Fibroblast of gingiva (primary cell): ENCODE measurements around the gene MT1E.
"Not testable (repeated sequence)": the region's sequence is repeated elsewhere in the genome, so short reads cannot be mapped to it uniquely, and the experiment has no call there.

ENCODE experiments used
- DNase-seq: peaks from one replicate; pipeline ENCODE4 v3.0.0-alpha.2; 2011; ENCODE audit warnings: low read depth

MT1E gene

DNA sequence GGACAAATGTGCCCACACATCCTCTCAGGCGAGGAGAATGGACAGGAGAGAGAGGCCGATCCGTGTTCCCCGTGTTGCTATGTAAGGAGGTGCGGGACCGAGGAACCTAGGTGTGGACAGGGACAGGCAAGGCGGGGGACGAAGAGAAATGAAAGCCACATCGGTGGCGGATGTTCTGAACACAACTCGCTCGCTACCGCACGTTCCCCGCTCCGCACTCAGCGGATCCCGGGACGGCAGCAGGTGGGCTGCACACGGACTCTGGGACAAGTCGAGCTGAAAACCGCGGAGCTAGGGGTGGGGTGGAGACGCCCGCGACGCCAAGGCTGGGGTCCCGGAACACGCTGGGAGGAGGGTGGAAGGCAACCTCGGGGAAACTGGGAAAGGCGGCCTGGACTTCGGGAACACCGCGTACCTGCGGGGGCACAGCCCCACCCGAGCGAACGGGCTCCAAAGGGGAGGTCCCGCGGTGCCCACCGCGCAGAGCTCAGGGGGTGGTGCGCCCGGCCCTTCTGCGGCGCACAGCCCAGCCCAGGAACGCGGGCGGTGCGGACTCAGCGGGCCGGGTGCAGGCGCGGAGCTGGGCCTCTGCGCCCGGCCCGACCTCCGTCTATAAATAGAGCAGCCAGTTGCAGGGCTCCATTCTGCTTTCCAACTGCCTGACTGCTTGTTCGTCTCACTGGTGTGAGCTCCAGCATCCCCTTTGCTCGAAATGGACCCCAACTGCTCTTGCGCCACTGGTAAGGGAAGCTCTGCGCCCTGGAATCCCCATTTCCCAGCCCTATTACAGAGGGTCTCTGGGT, at the start of gene MT1E:
Gene MT1E (plus strand): TSS at position 642 of the 803 bp plus-strand sequence. CDS start 71 bp downstream, at position 713.
- peak; percentile 87 for DNase-seq

DNA sequence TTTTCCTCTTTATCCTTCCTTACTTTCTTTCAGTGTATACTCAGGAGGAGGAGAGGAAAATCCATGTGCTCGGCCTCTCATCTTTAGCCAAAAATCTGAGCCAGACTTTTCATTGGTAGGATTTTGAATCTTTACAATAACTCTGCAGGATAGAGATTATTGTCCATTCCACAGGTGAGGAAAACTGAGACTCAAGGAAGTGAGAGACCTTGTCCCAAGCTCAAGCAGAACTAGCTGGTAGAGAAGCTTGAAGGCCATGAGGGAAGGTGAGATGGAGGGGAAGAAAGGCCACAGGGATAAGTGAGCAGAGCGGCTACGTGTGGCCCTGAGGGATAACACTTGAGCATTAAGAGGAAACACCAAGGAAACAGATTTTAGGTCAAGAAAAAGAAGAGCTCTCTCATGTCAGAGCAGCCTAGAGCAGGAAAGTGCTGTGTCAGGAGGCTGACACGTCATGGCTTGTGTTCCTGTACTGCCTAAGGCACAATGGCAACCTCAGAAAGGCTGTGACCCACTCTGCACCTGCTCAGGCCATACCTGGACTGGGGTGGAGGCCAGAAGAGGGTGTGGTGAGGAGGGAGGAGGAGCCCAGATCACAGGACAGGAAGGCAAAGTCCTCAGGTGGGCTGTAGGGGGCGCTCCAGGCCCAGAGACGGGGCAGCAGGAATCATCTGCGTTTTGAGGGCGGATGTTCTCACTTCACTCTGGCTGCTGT, 48.8 kb upstream of the MT1E start:
- peak; percentile 44 for DNase-seq

GRCh38 chr16:56577300-56577625, 48.3 kb upstream of the MT1E start:
- no peak for DNase-seq

- no peak for DNase-seq
Observed at GRCh38 chr16:56580391-56581048, 45.1 kb upstream of the MT1E start.

DNA sequence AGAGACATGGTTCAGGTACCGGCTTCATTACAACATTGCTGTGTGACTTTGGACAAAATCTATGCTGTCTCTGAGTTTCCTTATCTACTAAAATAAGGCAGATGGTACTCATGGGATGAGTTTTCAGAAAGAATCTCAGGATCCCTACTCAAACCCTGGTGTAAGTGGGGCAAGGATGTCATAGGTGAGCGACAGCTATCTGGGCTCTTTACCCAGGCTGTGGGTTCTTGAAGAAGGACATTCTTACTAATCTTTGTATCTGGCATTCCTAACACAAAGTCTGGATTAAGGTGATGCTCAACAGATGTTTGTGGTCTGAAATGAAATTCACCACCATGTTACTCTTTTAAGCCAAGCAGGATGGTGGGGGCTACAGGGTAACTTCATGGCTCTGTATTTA, 42.7 kb upstream of the MT1E start:
- not testable (repeated sequence) for DNase-seq

GRCh38 chr16:56583351-56584168, 42.0 kb upstream of the MT1E start:
- DNase-seq, result no peak

DNA sequence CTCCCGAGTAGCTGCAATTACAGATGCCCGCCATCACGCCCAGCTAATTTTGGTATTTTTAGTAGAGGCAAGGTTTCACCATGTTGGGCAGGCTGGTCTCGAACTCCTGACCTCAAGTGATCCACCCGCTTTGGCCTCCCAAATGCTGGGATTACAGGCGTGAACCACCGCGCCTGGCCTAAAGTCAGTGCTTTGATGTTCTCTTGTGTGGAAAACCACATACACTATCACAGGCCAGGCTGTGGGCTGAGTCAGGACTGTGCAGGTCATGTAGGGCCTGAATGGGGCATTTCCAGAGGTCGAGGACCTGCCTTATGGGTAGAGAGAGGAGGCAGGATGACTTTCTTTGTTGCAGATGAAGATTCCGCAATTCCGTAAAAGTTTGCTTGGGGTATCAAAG, 41.3 kb upstream of the MT1E start:
- no peak for DNase-seq

DNA sequence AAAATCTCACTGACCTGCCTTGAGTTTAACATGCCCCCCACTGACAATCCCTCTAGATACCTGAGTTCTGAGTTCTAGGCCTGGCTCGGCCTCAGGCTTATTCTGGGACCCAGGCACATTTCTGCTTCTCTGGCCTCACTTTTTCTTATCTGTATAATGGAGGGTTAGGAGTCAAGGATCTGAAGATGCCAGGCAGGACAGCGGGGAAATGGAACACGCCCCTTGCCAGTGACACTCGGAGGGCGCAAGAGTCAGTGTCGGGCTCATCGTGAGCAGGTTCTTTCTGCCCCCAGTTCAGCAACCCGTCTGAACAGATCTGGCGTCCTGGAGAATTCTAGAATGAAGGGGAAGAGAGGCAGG, 36.8 kb upstream of the MT1E start:
- DNase-seq, result no peak

- no peak for DNase-seq
Observed at GRCh38 chr16:56589141-56590039, 36.2 kb upstream of the MT1E start, which contains the start of gene MT3. Gene MT3, plus strand, starts transcription at chr16:56589528. Its CDS starts 63 bp downstream, at chr16:56589591.

GRCh38 chr16:56591377-56592060, 34.1 kb upstream of the MT1E start:
- DNase-seq, result no peak

GRCh38 chr16:56593573-56594291, 31.8 kb upstream of the MT1E start:
- DNase-seq, result no peak

- no peak for DNase-seq
Observed at GRCh38 chr16:56594292-56594619, 31.3 kb upstream of the MT1E start.

DNA sequence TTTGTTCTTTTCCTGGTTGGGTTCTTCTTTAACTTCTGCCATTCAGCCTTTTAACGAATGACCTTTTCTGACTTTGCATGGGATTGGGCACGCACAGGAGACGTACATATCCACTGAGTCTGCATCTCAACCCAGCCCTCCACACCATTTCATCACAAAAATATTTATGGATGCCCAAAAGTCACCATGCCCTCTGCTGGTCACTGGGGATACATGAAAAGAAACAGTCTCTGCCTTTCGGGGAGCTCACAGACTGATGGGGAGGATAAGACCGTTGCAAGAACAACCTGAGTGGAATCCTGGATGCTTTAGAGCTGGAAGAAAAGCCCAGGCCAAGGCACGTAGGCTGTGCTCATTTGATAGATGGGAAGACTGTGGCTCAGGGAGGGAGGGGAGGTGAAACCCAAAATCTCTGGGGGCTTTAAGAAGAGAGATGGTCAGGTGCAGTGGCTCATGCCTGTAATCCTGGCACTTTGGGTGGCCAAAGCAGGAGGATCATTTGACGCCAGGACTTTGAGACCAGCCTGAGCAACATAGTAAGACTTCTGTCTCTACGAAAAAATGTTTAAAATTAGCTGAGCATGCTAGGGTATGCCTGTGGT, 25.1 kb upstream of the MT1E start:
- DNase-seq, result peak; percentile 47

DNA sequence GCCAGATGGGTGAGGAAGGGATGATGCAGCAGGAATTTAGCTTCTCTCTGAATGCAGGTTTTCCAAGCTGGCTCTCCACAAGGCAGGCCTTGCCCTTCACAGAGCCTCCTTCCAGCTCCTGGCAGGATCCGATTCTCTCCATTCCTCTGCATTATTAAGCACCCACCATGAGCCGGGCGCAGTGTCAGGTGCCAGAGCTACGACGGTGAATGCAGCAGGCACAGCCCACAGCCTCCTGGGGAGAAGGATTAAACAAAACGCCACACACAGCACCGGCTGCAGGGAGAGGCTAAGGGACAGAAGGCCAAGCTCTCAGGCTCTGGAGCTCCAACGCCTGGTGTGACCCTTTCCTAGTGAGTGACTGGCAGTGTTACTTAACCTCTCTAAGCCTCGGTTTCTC, 24.3 kb upstream of the MT1E start:
- no peak for DNase-seq

- peak; percentile 41 for DNase-seq
Observed at GRCh38 chr16:56603589-56603988, 22.0 kb upstream of the MT1E start.

GRCh38 chr16:56604966-56605365, 20.6 kb upstream of the MT1E start:
- no peak for DNase-seq

DNA sequence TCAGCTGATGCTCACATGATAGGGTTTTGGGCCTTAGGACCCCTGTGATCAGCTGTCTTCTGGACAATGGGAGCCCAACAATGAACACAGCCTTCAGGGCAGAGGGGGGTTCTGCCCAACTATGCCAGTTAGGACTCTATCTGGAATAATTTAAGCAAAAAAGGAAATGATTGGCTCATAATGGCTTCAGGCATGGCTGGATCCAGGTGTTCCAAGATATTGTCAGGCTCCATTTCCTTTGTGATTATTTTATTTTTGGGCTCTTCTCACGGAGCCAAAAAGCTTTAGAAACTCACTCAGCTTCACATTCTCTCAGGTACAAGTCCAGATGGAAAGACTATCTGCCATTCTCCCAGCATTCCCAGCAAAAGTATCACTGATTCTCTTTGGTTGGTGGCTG, 20.1 kb upstream of the MT1E start:
- DNase-seq, result no peak

- DNase-seq, result no peak
Observed at GRCh38 chr16:56606071-56606475, 19.5 kb upstream of the MT1E start.

- DNase-seq, result peak; percentile 98
Observed at GRCh38 chr16:56606476-56607108, 19.0 kb upstream of the MT1E start.
